Parathyroid adenoma (tissue), 2 donors: ENCODE results near the gene TFB2M.

Source experiments
- H2AFZ ChIP-seq: fragments of 300-600 bp; sonication (generic); one replicate; pipeline ENCODE4 v1.7.0; 2017; ENCODE audit warnings: antibody characterized with exemption, mild to moderate bottlenecking
- H3K27ac ChIP-seq: fragments of 300-600 bp; sonication (generic); one replicate; pipeline ENCODE4 v1.7.0; 2017
- H3K27me3 ChIP-seq: fragments of 300-600 bp; sonication (generic); one replicate; pipeline ENCODE4 v1.7.0; 2017; ENCODE audit warnings: low read length; ENCODE audit not compliant: control insufficient read depth, insufficient read depth
- H3K36me3 ChIP-seq: fragments of 300-600 bp; sonication (generic); one replicate; pipeline ENCODE4 v1.7.0; 2017; ENCODE audit warnings: low read length; ENCODE audit not compliant: control insufficient read depth, insufficient read depth
- H3K4me1 ChIP-seq: fragments of 300-600 bp; sonication (generic); one replicate; pipeline ENCODE4 v1.7.0; 2017; ENCODE audit warnings: control low read depth
- H3K4me2 ChIP-seq: fragments of 300-600 bp; sonication (generic); one replicate; pipeline ENCODE4 v1.7.0; 2017; ENCODE audit warnings: low read length
- H3K4me3 ChIP-seq: fragments of 300-600 bp; sonication (generic); one replicate; pipeline ENCODE4 v1.7.0; 2017; ENCODE audit warnings: low read depth, low read length
- H3K79me2 ChIP-seq: fragments of 300-600 bp; sonication (generic); one replicate; pipeline ENCODE4 v1.7.0; 2017; ENCODE audit warnings: control low read depth
- H3K9ac ChIP-seq: fragments of 300-600 bp; sonication (generic); one replicate; pipeline ENCODE4 v1.7.0; 2017; ENCODE audit warnings: mild to moderate bottlenecking
- H3K9me3 ChIP-seq: fragments of 300-600 bp; sonication (generic); one replicate; pipeline ENCODE4 v1.7.0; 2017; ENCODE audit warnings: low read length; ENCODE audit not compliant: control insufficient read depth
- CTCF ChIP-seq: fragments of 300-600 bp; sonication (generic); IDR thresholded peaks from one replicate; pipeline ENCODE4 v1.7.0; 2017; ENCODE audit warnings: antibody characterized with exemption, mild to moderate bottlenecking
- donor health status: primary hyperparathyroidism.

Gene TFB2M

GRCh38 chr1:246516126-246516525 lies 49.9 kb downstream of the TFB2M start:
- Histone ChIP-seq H3K4me3 (no peak overlapping the region), H3K9ac (no peak overlapping the region), H3K4me2 (no peak overlapping the region)

GRCh38 chr1:246515390-246516005 lies 50.6 kb downstream of the TFB2M start:
- Histone ChIP-seq H3K9me3 (no peaks in the 10 kb centered on the region), H3K4me3 (no peak overlapping the region), H3K9ac (no peak overlapping the region), H3K27me3 (no peaks in the 10 kb centered on the region), H2AFZ (no peak overlapping the region), H3K27ac (no peak overlapping the region), H3K4me2 (no peak overlapping the region), H3K4me1 (no peaks in the 10 kb centered on the region), H3K36me3 (no peaks in the 10 kb centered on the region), H3K79me2 (no peaks in the 10 kb centered on the region)
- no peak for TF ChIP-seq CTCF

More at GRCh38 chr1:246516126-246516525, 49.9 kb downstream of the TFB2M start:
- Histone ChIP-seq H3K27me3 (no peaks in the 10 kb centered on the region), H3K27ac (no peak overlapping the region), H2AFZ (no peak overlapping the region), H3K4me1 (no peaks in the 10 kb centered on the region), H3K79me2 (no peaks in the 10 kb centered on the region), H3K9me3 (no peaks in the 10 kb centered on the region), H3K36me3 (no peaks in the 10 kb centered on the region)
- no peak for TF ChIP-seq CTCF

GRCh38 chr1:246513619-246514343 lies 52.3 kb downstream of the TFB2M start:
- Histone ChIP-seq H3K4me3 (no peak overlapping the region), H3K36me3 (no peaks in the 10 kb centered on the region), H2AFZ (no peak overlapping the region), H3K79me2 (no peaks in the 10 kb centered on the region), H3K9ac (no peak overlapping the region), H3K4me1 (no peaks in the 10 kb centered on the region), H3K4me2 (no peak overlapping the region), H3K27ac (no peak overlapping the region), H3K9me3 (no peaks in the 10 kb centered on the region), H3K27me3 (no peaks in the 10 kb centered on the region)
- no peak for TF ChIP-seq CTCF

- TF ChIP-seq CTCF = no peak
- H3K36me3 ChIP-seq = no peaks in the 10 kb centered on the region
- H3K79me2 ChIP-seq = no peaks in the 10 kb centered on the region
- no peaks in the 10 kb centered on the region for H3K4me1 ChIP-seq
- no peak overlapping the region for H2AFZ ChIP-seq
- no peaks in the 10 kb centered on the region for H3K27me3 ChIP-seq
- no peaks in the 10 kb centered on the region for H3K9me3 ChIP-seq
- H3K4me2 ChIP-seq = no peak overlapping the region
- H3K9ac ChIP-seq = no peak overlapping the region
- no peak overlapping the region for H3K4me3 ChIP-seq
- no peak overlapping the region for H3K27ac ChIP-seq
Measured at GRCh38 chr1:246513041-246513440, 53.0 kb downstream of the TFB2M start.

- H3K27me3 ChIP-seq = no peaks in the 10 kb centered on the region
- H3K79me2 ChIP-seq = no peaks in the 10 kb centered on the region
- no peak overlapping the region for H3K9ac ChIP-seq
- TF ChIP-seq CTCF = no peak
- H2AFZ ChIP-seq = no peak overlapping the region
- H3K4me2 ChIP-seq = no peak overlapping the region
- no peaks in the 10 kb centered on the region for H3K4me1 ChIP-seq
- H3K36me3 ChIP-seq = no peaks in the 10 kb centered on the region
- no peak overlapping the region for H3K27ac ChIP-seq
- H3K9me3 ChIP-seq = no peaks in the 10 kb centered on the region
- no peak overlapping the region for H3K4me3 ChIP-seq
Measured at GRCh38 chr1:246512635-246513034, 53.4 kb downstream of the TFB2M start.
